Lower lobe of right lung (tissue), 2 donors: Measurements from ENCODE around the gene AKT2. TPM values are rescaled to one million over a fixed set of nuclear protein-coding genes. Genes with fewer than 3 reads are reported as not detected.

Source experiments
- ATAC-seq, 2 donors: fragments of 200-7000 bp; cut with Tn5 transposase; one replicate each; pipeline ENCODE4 v1.9.1; 2020 to 2022; ENCODE audit warnings: mild to moderate bottlenecking in 2 of 2, moderate library complexity in 2 of 2
- DNase-seq: peaks from one replicate; pipeline ENCODE4 v3.0.0-alpha.2; 2020
- H3K27ac ChIP-seq: fragments of 200-600 bp; one replicate; pipeline ENCODE4 v1.8.0; 2022
- H3K27me3 ChIP-seq: fragments of 200-600 bp; one replicate; pipeline ENCODE4 v1.8.0; 2022; ENCODE audit warnings: low read depth
- H3K36me3 ChIP-seq: fragments of 200-600 bp; one replicate; pipeline ENCODE4 v1.8.0; 2022; ENCODE audit warnings: mild to moderate bottlenecking
- H3K4me1 ChIP-seq: fragments of 200-600 bp; one replicate; pipeline ENCODE4 v1.8.0; 2022
- H3K4me3 ChIP-seq: fragments of 200-600 bp; one replicate; pipeline ENCODE4 v1.8.0; 2022; ENCODE audit warnings: mild to moderate bottlenecking
- H3K9me3 ChIP-seq: fragments of 200-600 bp; one replicate; pipeline ENCODE4 v1.8.0; 2022
- intact Hi-C: fragments of 100-400 bp; cut with DNase I; formaldehyde crosslinking; loops from one replicate; pipeline ENCODE4 v1.11.0; 2022
- total RNA-seq: library from RNA; stranded (reverse); fragmentation: NEBNext Ultra II Directional; extraction: Animal tissue kit (Norgen Biotek cat#: 25700); gene quantifications from one replicate; pipeline ENCODE4 v1.2.1, GENCODE V29; 2021
- TF ChIP-seq, protein P1 (sequence below): fragments of 200-600 bp; IDR thresholded peaks from one replicate; pipeline ENCODE4 v1.8.0; 2022; ENCODE audit warnings: antibody characterized with exemption, mild to moderate bottlenecking
- donor health status: DM: no; HTN: yes; CAD: no; lungs with severe emphysema.

Gene AKT2
- total RNA-seq, 1 donor from 2014 or later = 102 TPM

GRCh38 chr19:40302224-40303011, 17.3 kb upstream of the AKT2 start:
- H3K4me3 ChIP-seq = no peak overlapping the region
- H3K9me3 ChIP-seq = no peaks in the 10 kb centered on the region
- H3K27ac ChIP-seq = no peak overlapping the region
- ATAC-seq (no peak), DNase-seq (no peak)
- H3K36me3 ChIP-seq = no peaks in the 10 kb centered on the region
- TF ChIP-seq, protein P1, sequence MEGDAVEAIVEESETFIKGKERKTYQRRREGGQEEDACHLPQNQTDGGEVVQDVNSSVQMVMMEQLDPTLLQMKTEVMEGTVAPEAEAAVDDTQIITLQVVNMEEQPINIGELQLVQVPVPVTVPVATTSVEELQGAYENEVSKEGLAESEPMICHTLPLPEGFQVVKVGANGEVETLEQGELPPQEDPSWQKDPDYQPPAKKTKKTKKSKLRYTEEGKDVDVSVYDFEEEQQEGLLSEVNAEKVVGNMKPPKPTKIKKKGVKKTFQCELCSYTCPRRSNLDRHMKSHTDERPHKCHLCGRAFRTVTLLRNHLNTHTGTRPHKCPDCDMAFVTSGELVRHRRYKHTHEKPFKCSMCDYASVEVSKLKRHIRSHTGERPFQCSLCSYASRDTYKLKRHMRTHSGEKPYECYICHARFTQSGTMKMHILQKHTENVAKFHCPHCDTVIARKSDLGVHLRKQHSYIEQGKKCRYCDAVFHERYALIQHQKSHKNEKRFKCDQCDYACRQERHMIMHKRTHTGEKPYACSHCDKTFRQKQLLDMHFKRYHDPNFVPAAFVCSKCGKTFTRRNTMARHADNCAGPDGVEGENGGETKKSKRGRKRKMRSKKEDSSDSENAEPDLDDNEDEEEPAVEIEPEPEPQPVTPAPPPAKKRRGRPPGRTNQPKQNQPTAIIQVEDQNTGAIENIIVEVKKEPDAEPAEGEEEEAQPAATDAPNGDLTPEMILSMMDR = no peak
- H3K4me1 ChIP-seq = no peaks in the 10 kb centered on the region
- H3K27me3 ChIP-seq = no peaks in the 10 kb centered on the region
- intact Hi-C loops = no loop called here

DNA sequence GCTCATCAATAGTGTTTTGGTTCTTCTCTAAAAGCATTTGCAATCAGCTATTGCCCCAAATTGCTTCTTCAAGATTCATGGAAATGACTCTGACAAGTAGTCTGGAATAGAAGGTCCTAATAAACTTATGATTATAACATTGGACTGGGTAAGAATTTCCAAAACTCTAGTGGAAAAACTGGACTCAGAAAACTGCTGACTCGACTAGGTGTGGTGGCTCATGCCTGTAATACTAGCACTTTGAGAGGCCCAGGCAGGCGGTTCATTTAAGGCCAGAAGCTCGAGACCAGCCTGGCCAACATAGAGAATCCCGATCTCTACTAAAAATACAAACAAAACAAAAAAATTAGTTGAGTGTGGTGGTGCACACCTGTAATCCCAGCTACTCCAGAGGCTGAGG, 15.5 kb upstream of the AKT2 start:
- ATAC-seq (no peak), DNase-seq (no peak)
- Histone ChIP-seq H3K4me1 (no peaks in the 10 kb centered on the region), H3K27me3 (no peaks in the 10 kb centered on the region), H3K27ac (no peak overlapping the region), H3K9me3 (no peaks in the 10 kb centered on the region), H3K36me3 (no peaks in the 10 kb centered on the region), H3K4me3 (no peak overlapping the region)
- TF ChIP-seq, protein P1 = no peak
- intact Hi-C loops = no loop called here

DNA sequence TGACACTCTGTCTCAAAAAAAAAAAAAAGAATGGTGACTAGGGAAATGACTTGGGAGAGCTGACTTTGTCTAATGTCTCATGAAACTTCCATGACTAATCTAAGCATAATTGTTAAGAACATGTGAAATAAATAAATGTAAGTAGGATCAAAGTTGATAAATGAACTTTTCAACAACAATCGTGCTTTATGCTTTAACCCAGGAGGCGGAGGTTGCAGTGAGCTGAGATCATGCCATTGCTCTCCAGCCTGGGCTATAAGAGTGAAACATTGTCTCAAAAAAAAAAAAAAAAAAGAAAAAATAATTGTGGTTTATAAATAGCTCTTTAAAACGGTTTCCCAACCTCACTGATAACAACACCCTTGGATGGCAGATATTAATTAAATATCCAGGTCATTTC, 12.9 kb upstream of the AKT2 start:
- H3K4me3 ChIP-seq = no peak overlapping the region
- no peaks in the 10 kb centered on the region for H3K9me3 ChIP-seq
- intact Hi-C loops = no loop called here
- no peak for DNase-seq
- TF ChIP-seq, protein P1 = no peak
- no peak for ATAC-seq
- H3K27ac ChIP-seq = no peak overlapping the region
- no peaks in the 10 kb centered on the region for H3K27me3 ChIP-seq
- no peaks in the 10 kb centered on the region for H3K4me1 ChIP-seq
- H3K36me3 ChIP-seq = no peaks in the 10 kb centered on the region

GRCh38 chr19:40294560-40294959, 9.4 kb upstream of the AKT2 start:
- intact Hi-C loops = no loop called here
- H3K27me3 ChIP-seq = no peaks in the 10 kb centered on the region
- no peak for ATAC-seq

DNA sequence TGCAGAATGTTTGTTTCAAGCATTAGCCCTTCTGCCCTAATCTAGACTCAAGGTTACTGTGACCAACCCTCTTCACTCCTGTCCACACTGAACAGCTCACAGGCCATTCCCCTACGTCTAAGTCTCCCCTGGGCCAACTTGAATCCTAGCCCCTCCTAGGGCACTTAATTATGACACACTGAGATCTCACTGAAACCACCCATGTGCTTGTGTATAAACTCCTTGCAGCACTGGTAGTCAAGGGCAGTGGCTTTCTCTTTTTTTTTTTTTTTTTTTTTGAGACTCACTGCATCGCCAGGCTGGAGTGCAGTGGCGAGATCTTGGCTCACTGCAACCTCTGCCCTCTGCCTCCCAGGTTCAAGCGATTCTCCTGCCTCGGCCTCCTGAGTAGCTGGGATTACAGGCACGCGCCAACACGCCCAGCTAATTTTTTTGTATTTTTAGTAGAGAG, 1.9 kb upstream of the AKT2 start:
- ATAC-seq = no peak
- intact Hi-C loops = no loop called here
- no peak for DNase-seq
- Histone ChIP-seq H3K27ac (peak overlapping the region; percentile 93), H3K27me3 (no peaks in the 10 kb centered on the region), H3K4me1 (peaks cover 29% of the 10 kb centered on the region), H3K36me3 (peaks cover 2% of the 10 kb centered on the region), H3K9me3 (no peaks in the 10 kb centered on the region), H3K4me3 (no peak overlapping the region)
- TF ChIP-seq, protein P1 = no peak

More at GRCh38 chr19:40294560-40294959, 9.4 kb upstream of the AKT2 start:
- Histone ChIP-seq H3K4me3 (no peak overlapping the region), H3K4me1 (no peaks in the 10 kb centered on the region), H3K36me3 (no peaks in the 10 kb centered on the region), H3K27ac (no peak overlapping the region), H3K9me3 (no peaks in the 10 kb centered on the region)
- TF ChIP-seq, protein P1 = no peak
- DNase-seq = no peak
